Liver (tissue), 3 donors: ENCODE measurements around the gene WDR41.

Experiments
- CTCF ChIP-seq: fragments of 150-350 bp; IDR thresholded peaks from 2 replicates; pipeline ENCODE4 v1.5.1; 2017; ENCODE audit warnings: improper control_type of control experiment, low read depth, low read length; ENCODE audit not compliant: missing input control
- FOXA1 ChIP-seq: IDR thresholded peaks from 2 replicates; pipeline ENCODE4 v1.6.1; 2016; ENCODE audit warnings: antibody characterized with exemption
- JUND ChIP-seq, 2 donors: IDR thresholded peaks; 2 replicates each; pipeline ENCODE4 v1.6.1; 2016; ENCODE audit warnings: antibody characterized with exemption in 2 of 2
- MAX ChIP-seq: IDR thresholded peaks from 2 replicates; pipeline ENCODE4 v1.6.1; 2016; ENCODE audit warnings: antibody characterized with exemption
- RAD21 ChIP-seq, 2 donors: IDR thresholded peaks; 2 replicates each; pipeline ENCODE4 v1.6.1; 2016; ENCODE audit warnings: antibody characterized with exemption in 2 of 2, mild to moderate bottlenecking in 2 of 2
- REST ChIP-seq: IDR thresholded peaks from 2 replicates; pipeline ENCODE4 v1.6.1; 2016; ENCODE audit warnings: antibody characterized with exemption, mild to moderate bottlenecking
- YY1 ChIP-seq: IDR thresholded peaks from 2 replicates; pipeline ENCODE4 v1.6.1; 2016; ENCODE audit warnings: antibody characterized with exemption, mild to moderate bottlenecking
- ZBTB33 ChIP-seq: IDR thresholded peaks from 2 replicates; pipeline ENCODE4 v1.6.1; 2016; ENCODE audit warnings: antibody characterized with exemption
- donor health status: healthy.
- donor health status: healthy.

- no peak for TF ChIP-seq CTCF
- no peak for TF ChIP-seq REST
- no peak for TF ChIP-seq ZBTB33
- no peak for TF ChIP-seq YY1
- no peak for TF ChIP-seq MAX
- TF ChIP-seq RAD21 (IDR thresholded peaks at IDR 0.05): no peak
- TF ChIP-seq FOXA1: no peak
- no peak for TF ChIP-seq JUND (IDR thresholded peaks at IDR 0.05)
These were observed 79.1 kb downstream of the WDR41 start for GRCh38 chr5:77413049-77413448.
